Mesenchymal stem cell (in vitro differentiated cells and primary cell): ENCODE results near the gene KCNV2.
"Not testable (repeated sequence)": the region's sequence is repeated elsewhere in the genome, so short reads cannot be mapped to it uniquely, and the experiment has no call there.

Source experiments
- DNase-seq: peaks from one replicate; pipeline ENCODE4 v3.0.0-alpha.2; 2013
- H2AFZ ChIP-seq: one replicate; pipeline ENCODE4 v1.6.1; 2013; ENCODE audit warnings: low read depth, mild to moderate bottlenecking, control low read depth, inconsistent platforms, low read length, moderate library complexity
- H2AK5ac ChIP-seq: 2 replicates; pipeline ENCODE4 v1.6.1; 2013; ENCODE audit warnings: low read length, moderate library complexity, mild to moderate bottlenecking, inconsistent platforms; ENCODE audit not compliant: severe bottlenecking
- H2BK120ac ChIP-seq: one replicate; pipeline ENCODE4 v1.6.1; 2013; ENCODE audit warnings: low read depth, mild to moderate bottlenecking, inconsistent platforms, low read length, moderate library complexity
- H2BK12ac ChIP-seq, 2 experiments: one replicate each; pipeline ENCODE4 v1.6.1; 2013; ENCODE audit warnings: inconsistent platforms in 2 of 2, low read length in 2 of 2, mild to moderate bottlenecking in 2 of 2, moderate library complexity in 2 of 2, control low read depth in 1 of 2
- H2BK15ac ChIP-seq: one replicate; pipeline ENCODE4 v1.6.1; 2013; ENCODE audit warnings: mild to moderate bottlenecking, low read depth, inconsistent platforms; ENCODE audit not compliant: poor library complexity, severe bottlenecking
- H2BK5ac ChIP-seq: 2 replicates; pipeline ENCODE4 v1.6.1; 2013; ENCODE audit warnings: low read depth, mild to moderate bottlenecking, low read length, control low read depth, inconsistent platforms; ENCODE audit not compliant: poor library complexity, severe bottlenecking
- H3K14ac ChIP-seq, 2 experiments: one replicate each; pipeline ENCODE4 v1.6.1; 2013; ENCODE audit warnings: inconsistent platforms in 2 of 2, low read length in 2 of 2, control low read depth in 1 of 2, mild to moderate bottlenecking in 1 of 2, moderate library complexity in 1 of 2
- H3K18ac ChIP-seq, 2 experiments: one replicate each; pipeline ENCODE4 v1.6.1; 2013; ENCODE audit warnings: inconsistent platforms in 2 of 2, low read length in 2 of 2, control low read depth in 1 of 2, low read depth in 1 of 2, mild to moderate bottlenecking in 1 of 2
- H3K23ac ChIP-seq, 2 experiments: one replicate each; pipeline ENCODE4 v1.6.1; 2013; ENCODE audit warnings: inconsistent platforms in 2 of 2, low read length in 2 of 2, mild to moderate bottlenecking in 2 of 2, moderate library complexity in 2 of 2, control low read depth in 1 of 2
- H3K27ac ChIP-seq: 2 replicates; pipeline ENCODE4 v1.5.1; 2013; ENCODE audit warnings: mild to moderate bottlenecking, moderate library complexity, low read length, control low read depth, inconsistent platforms; ENCODE audit not compliant: poor library complexity, severe bottlenecking
- H3K27me3 ChIP-seq, 2 experiments: 2 replicates each; pipeline versions ENCODE4 v1.6.1 to v1.7.0; 2013; ENCODE audit warnings: low read length in 2 of 2, mild to moderate bottlenecking in 2 of 2, moderate library complexity in 2 of 2, control low read depth in 1 of 2, inconsistent platforms in 1 of 2; ENCODE audit not compliant: control insufficient read depth in 1 of 2, insufficient read depth in 1 of 2
- H3K36me3 ChIP-seq, 2 experiments: 2 replicates each; pipeline versions ENCODE4 v1.6.1 to v1.7.0; 2013; ENCODE audit warnings: low read length in 2 of 2, control low read depth in 1 of 2, inconsistent platforms in 1 of 2, low read depth in 1 of 2, mild to moderate bottlenecking in 1 of 2; ENCODE audit not compliant: insufficient read depth in 2 of 2, control insufficient read depth in 1 of 2
- H3K4ac ChIP-seq, 2 experiments: one replicate each; pipeline ENCODE4 v1.6.1; 2013; ENCODE audit warnings: inconsistent platforms in 2 of 2, low read length in 2 of 2, mild to moderate bottlenecking in 2 of 2, moderate library complexity in 2 of 2, control low read depth in 1 of 2, low read depth in 1 of 2
- H3K4me1 ChIP-seq: 2 replicates; pipeline ENCODE4 v1.6.1; 2013; ENCODE audit warnings: low read depth, low read length, control low read depth; ENCODE audit not compliant: control insufficient read depth, insufficient read depth
- H3K4me2 ChIP-seq: 2 replicates; pipeline ENCODE4 v1.6.1; 2013; ENCODE audit warnings: low read length, mild to moderate bottlenecking, inconsistent platforms; ENCODE audit not compliant: poor library complexity, severe bottlenecking
- H3K4me3 ChIP-seq, 2 experiments: 2 replicates each; pipeline versions ENCODE4 v1.5.1 to v1.7.0; 2013; ENCODE audit warnings: low read length in 2 of 2, mild to moderate bottlenecking in 2 of 2, control low read depth in 1 of 2, low read depth in 1 of 2; ENCODE audit not compliant: insufficient read depth in 1 of 2
- H3K79me1 ChIP-seq: replicated peaks from 2 replicates; pipeline ENCODE4 v1.6.1; 2013; ENCODE audit warnings: mild to moderate bottlenecking, control low read depth, low read length, inconsistent platforms; ENCODE audit not compliant: poor library complexity, severe bottlenecking
- H3K9ac ChIP-seq: 2 replicates; pipeline ENCODE4 v1.7.0; 2013; ENCODE audit warnings: mild to moderate bottlenecking, low read length, moderate library complexity
- H3K9me3 ChIP-seq: 2 replicates; pipeline ENCODE4 v1.7.0; 2013; ENCODE audit warnings: mild to moderate bottlenecking, low read length; ENCODE audit not compliant: control insufficient read depth
- H4K8ac ChIP-seq: one replicate; pipeline ENCODE4 v1.6.1; 2013; ENCODE audit warnings: inconsistent platforms, mild to moderate bottlenecking, low read length, moderate library complexity
- H4K91ac ChIP-seq: one replicate; pipeline ENCODE4 v1.6.1; 2013; ENCODE audit warnings: mild to moderate bottlenecking, low read length, inconsistent platforms
- WGBS: methylation state at CpG from one replicate; pipeline ENCODE4 v1.1.7; 2013; ENCODE audit warnings: mixed read lengths; 5-methylcytosine and 5-hydroxymethylcytosine counted together

Gene KCNV2

DNA sequence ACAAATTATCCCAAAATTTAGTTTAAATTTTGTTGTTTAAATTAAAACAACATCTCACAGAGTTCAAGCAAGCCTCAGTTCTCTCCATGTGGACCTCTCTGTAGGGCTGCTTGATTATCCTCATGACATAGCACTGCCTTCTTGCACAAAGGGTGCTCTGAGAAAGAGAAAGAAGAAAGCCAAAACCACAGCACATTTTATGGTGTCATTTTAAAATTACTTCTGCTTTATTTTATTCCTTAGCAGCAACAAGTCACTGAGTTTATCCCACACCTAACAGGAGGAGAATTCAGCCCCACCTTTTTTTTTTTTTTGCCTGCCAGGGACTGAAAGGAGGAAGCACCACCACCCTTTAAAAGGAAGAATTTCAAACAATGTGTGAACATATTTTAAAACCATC, 12.8 kb upstream of the KCNV2 start:
- no peak overlapping the region for H4K8ac ChIP-seq
- no peak overlapping the region for H3K14ac ChIP-seq
- no peak overlapping the region for H2BK12ac ChIP-seq
- H2AK5ac ChIP-seq, result no peak overlapping the region
- H3K4me1 ChIP-seq, result no peaks in the 10 kb centered on the region
- no peak overlapping the region for H3K4ac ChIP-seq
- no peak overlapping the region for H3K27ac ChIP-seq
- H3K18ac ChIP-seq, result no peak overlapping the region
- H3K9ac ChIP-seq, result no peak overlapping the region
- no peak overlapping the region for H3K23ac ChIP-seq
- H3K9me3 ChIP-seq, result no peaks in the 10 kb centered on the region
- H2AFZ ChIP-seq, result no peak overlapping the region
- H3K4me3 ChIP-seq, result no peak overlapping the region
- no peak overlapping the region for H2BK15ac ChIP-seq
- no peaks in the 10 kb centered on the region for H3K27me3 ChIP-seq
- H3K79me1 ChIP-seq, result no peaks in the 10 kb centered on the region
- DNase-seq, result no peak
- no peak overlapping the region for H3K4me2 ChIP-seq
- no peak overlapping the region for H2BK5ac ChIP-seq
- H3K36me3 ChIP-seq, result peaks cover 0 to 4% of the 10 kb centered on the region in 2 experiments
- H4K91ac ChIP-seq, result no peak overlapping the region
- no peak overlapping the region for H2BK120ac ChIP-seq

DNA sequence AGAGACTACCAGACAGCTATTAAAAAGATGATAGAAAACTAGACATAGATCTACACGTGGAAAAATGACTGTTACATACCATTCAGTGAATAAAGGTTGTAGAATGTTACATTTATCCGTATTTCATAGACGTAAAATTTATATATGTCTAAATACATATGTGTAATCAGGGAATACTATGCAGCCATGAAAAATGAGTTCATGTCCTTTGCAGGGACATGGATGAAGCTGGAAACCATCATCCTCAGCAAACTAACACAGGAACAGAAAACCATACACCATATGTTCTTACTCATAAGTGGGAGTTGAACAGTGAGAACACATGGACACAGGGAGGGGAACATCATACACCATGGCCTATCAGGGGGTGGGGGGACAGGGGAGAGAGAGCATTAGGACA, 10.1 kb upstream of the KCNV2 start:
- H3K23ac ChIP-seq, DNase-seq, H3K79me1 ChIP-seq, H3K9ac ChIP-seq, H4K8ac ChIP-seq, H3K18ac ChIP-seq, H3K9me3 ChIP-seq, H3K27me3 ChIP-seq, H3K4me2 ChIP-seq, H2BK15ac ChIP-seq, H3K4me1 ChIP-seq, H3K4ac ChIP-seq, H4K91ac ChIP-seq, H3K14ac ChIP-seq, H2AFZ ChIP-seq, H3K36me3 ChIP-seq, H3K27ac ChIP-seq, H2BK120ac ChIP-seq, H2BK5ac ChIP-seq, H3K4me3 ChIP-seq, H2BK12ac ChIP-seq, H2AK5ac ChIP-seq: not testable (repeated sequence)
- WGBS, result 100% methylated on average over 1 of the region's 3 CpGs

DNA sequence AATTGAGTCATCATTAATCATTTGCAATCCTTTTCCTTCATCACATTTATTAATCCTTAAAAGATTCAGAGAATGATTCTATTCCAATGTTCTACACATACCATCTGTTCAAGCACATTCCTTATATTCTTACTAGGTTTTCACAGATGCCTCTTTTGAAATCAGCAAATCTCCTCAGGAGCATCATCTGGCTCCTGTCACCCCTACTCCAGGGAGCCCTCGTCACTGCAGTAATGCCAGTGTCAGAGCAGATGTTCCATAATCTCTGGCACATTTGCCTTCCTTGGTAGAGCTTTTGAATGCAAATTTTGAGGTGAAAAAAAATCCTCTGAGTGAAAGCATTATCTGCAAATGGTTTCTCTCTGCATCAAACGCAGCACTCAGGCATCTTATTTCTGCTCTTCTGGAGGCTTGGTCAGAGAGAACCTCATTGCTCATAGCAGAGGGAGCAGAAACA, 7.6 kb upstream of the KCNV2 start:
- Histone ChIP-seq H2BK5ac (no peak overlapping the region), H3K4me2 (no peak overlapping the region)
- 86% methylated on average over 2 of the region's 2 CpGs for WGBS

GRCh38 chr9:2711716-2712115, 5.6 kb upstream of the KCNV2 start:
- Histone ChIP-seq H3K9me3 (no peaks in the 10 kb centered on the region), H3K79me1 (no peaks in the 10 kb centered on the region), H3K23ac (no peak overlapping the region), H2BK15ac (no peak overlapping the region), H2AK5ac (no peak overlapping the region), H3K4me1 (no peaks in the 10 kb centered on the region), H3K14ac (no peak overlapping the region), H4K91ac (no peak overlapping the region), H3K4me3 (no peak overlapping the region), H2AFZ (no peak overlapping the region), H4K8ac (no peak overlapping the region), H3K4ac (no peak overlapping the region), H2BK12ac (no peak overlapping the region), H2BK5ac (no peak overlapping the region), H3K4me2 (no peak overlapping the region), H3K27me3 (no peaks in the 10 kb centered on the region), H3K18ac (no peak overlapping the region), H2BK120ac (no peak overlapping the region), H3K36me3 (peaks cover 0 to 4% of the 10 kb centered on the region in 2 experiments), H3K27ac (no peak overlapping the region), H3K9ac (no peak overlapping the region)
- no peak for DNase-seq
- WGBS, result 97% methylated on average over 2 of the region's 6 CpGs

More for the DNA sequence above, 7.6 kb upstream of the KCNV2 start:
- H3K4me1 ChIP-seq, result no peaks in the 10 kb centered on the region
- H2BK12ac ChIP-seq, result no peak overlapping the region
- H4K91ac ChIP-seq, result no peak overlapping the region
- no peak overlapping the region for H4K8ac ChIP-seq
- H3K9me3 ChIP-seq, result no peaks in the 10 kb centered on the region
- H3K23ac ChIP-seq, result no peak overlapping the region
- H3K79me1 ChIP-seq, result no peaks in the 10 kb centered on the region
- no peak overlapping the region for H2AFZ ChIP-seq
- no peak for DNase-seq
- peaks cover 0 to 4% of the 10 kb centered on the region in 2 experiments for H3K36me3 ChIP-seq
- H3K27ac ChIP-seq, result no peak overlapping the region
- H3K4me3 ChIP-seq, result no peak overlapping the region
- no peak overlapping the region for H3K9ac ChIP-seq
- no peak overlapping the region for H3K4ac ChIP-seq
- no peak overlapping the region for H2AK5ac ChIP-seq
- no peak overlapping the region for H2BK120ac ChIP-seq
- H3K27me3 ChIP-seq, result no peaks in the 10 kb centered on the region
- H3K14ac ChIP-seq, result no peak overlapping the region
- no peak overlapping the region for H2BK15ac ChIP-seq
- H3K18ac ChIP-seq, result no peak overlapping the region
